ENCODE data around the gene PDIA4.
"Not testable (repeated sequence)": the region's sequence is repeated elsewhere in the genome, so short reads cannot be mapped to it uniquely, and the experiment has no call there.

Gene PDIA4

GRCh38 chr7:149028346-149029109, at the start of gene PDIA4:
Gene PDIA4 (minus strand): TSS chr7:149028505. CDS start chr7:149028408, 97 bp downstream.
- DNase-seq (ENCODE audit: low read depth in 2 of 2), result peak; percentile 99

DNA sequence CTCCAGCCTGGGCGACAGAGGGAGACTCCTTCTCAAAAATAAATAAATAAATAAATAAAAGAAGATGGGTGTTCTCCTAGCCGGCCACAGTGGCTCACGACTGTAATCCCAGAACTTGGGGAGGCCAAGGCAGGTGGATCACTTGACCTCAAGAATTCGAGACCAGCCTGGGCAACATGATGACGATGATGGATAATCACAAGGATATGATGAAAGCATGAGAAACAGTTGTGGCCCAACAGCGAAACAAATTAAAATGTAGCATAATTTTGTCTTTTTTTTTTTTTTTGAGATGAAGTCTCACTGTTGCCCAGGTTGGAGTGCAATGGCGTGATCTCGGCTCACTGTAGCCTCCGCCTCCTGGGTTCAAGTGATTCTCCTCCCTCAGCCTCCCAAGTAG, 49.3 kb upstream of the PDIA4 start:
- DNase-seq (ENCODE audit: low read depth in 2 of 2), result no peak

DNA sequence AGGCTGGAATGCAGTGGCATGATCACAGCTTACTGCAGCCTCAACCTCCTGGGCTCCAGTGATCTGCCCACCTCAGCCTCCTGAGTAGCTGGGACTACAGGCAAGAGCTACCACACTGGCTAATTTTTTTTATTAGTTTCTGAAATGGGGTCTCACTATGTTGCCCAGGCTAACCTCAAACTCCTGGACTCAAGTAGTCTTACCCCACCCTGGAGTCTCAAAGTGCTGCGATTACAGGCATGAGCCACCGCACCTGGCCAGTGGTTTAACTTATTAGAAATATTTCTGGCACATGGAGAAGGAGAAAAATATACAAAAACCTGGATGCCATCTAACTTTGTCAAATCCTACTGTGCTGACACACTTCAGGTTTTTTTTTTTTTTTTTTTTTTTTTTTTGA, 47.0 kb upstream of the PDIA4 start:
- no peak for DNase-seq (ENCODE audit: low read depth in 2 of 2)

GRCh38 chr7:149074116-149074885, 46.0 kb upstream of the PDIA4 start:
- DNase-seq (ENCODE audit: low read depth in 2 of 2), result no peak

DNA sequence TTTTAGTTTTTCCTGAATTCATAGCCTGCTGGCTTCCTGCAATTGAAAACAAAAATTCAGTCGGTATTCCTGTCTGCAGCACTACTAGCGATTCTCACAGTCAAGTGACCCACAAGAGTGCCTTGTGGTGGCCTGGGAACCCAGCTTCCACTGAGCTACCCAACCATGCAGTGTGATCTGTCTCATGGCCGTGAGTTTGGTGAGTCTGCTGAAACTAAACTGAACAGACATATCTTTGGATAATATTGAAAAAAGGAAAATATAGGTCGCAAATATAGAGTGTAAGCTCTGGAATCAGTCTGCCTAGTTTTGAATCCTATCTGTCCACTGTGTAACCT, 44.1 kb upstream of the PDIA4 start:
- no peak for DNase-seq (ENCODE audit: low read depth in 2 of 2)

GRCh38 chr7:149071641-149072437, 43.5 kb upstream of the PDIA4 start:
- DNase-seq (ENCODE audit: low read depth in 2 of 2), result no peak

DNA sequence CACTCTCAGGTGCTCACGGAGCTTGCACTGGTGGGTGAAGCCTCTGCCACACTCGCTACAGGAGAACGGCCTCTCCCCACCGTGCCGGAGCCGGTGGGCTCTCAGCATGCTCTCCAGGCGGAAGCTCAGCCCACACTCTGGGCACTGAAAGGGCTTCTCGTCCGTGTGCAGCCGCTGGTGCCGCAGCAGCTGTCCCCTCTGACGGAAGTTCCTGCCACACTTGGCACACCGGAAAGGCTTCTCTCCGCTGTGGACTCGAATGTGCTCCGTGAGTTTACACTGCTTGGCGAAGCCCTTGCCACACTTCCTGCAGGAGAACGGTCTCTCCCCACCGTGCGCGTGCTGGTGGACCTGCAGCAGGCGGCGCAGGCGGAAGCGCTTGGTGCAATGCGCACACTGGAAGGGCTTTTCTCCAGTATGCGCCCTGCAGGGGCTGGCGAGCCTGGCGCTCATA, 42.9 kb upstream of the PDIA4 start:
- DNase-seq (ENCODE audit: low read depth in 2 of 2), result no peak

DNA sequence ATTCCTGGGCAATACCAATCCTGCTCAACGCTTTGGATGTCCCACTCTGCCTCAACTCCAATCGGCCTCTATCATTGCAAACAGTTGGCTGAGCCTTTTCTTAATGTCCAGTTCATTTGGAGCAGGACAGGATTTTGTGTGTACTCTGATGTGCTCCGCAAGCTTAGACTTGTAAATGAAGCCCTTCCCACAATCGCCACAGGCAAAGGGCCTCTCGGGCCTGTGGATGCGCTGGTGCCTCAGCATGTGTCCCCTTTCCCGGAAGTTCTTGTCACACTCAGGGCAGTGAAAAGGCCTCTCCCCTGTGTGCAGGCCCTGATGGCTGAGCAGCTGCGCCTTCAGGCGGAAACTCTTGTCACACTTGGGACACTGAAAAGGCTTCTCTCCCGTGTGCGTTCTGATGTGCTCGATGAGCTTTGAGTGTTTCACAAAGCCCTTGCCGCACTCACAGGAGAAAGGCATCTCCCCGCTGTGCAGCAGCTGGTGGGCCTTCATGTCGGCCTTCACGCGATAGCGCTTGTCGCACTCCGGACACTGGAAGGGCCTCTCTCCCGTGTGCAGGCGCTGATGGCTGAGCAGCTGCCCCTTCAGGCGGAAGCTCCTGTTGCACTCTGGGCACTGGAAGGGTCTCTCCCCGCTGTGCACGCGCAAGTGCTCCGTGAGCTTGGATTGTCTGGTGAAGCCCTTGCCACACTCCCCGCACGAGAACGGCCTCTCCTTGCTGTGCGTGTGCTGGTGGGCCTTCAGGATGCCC, 42.2 kb upstream of the PDIA4 start:
- DNase-seq (ENCODE audit: low read depth in 2 of 2), result no peak

- DNase-seq (ENCODE audit: low read depth in 2 of 2), result no peak
These were observed 39.6 kb upstream of the PDIA4 start for GRCh38 chr7:149067869-149068268.

DNA sequence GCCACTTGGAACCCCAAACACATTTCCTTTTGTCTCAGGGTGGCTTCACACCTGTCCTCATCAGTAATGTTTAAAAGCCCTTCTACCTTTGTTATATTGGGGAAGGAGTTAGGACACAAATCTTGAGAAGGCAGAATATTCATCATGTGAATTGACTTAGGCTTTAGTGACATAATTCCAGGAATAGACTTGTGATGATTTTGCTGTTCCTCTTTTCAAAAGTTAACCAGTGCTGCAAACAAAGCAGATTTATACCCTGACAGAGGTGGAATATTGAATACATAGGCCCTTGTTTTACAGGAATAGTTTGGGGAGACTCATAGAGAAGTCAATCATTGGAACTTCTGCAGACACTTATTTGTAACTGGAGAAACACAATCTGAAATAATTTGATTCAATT, 35.2 kb upstream of the PDIA4 start:
- no peak for DNase-seq (ENCODE audit: low read depth in 2 of 2)

GRCh38 chr7:149062217-149062899, 34.1 kb upstream of the PDIA4 start:
- not testable (repeated sequence) for DNase-seq (ENCODE audit: low read depth in 2 of 2)

GRCh38 chr7:149060156-149060555, 31.9 kb upstream of the PDIA4 start:
- no peak for DNase-seq (ENCODE audit: low read depth in 2 of 2)

GRCh38 chr7:149053885-149054284, 25.6 kb upstream of the PDIA4 start:
- DNase-seq (ENCODE audit: low read depth in 2 of 2), result no peak

DNA sequence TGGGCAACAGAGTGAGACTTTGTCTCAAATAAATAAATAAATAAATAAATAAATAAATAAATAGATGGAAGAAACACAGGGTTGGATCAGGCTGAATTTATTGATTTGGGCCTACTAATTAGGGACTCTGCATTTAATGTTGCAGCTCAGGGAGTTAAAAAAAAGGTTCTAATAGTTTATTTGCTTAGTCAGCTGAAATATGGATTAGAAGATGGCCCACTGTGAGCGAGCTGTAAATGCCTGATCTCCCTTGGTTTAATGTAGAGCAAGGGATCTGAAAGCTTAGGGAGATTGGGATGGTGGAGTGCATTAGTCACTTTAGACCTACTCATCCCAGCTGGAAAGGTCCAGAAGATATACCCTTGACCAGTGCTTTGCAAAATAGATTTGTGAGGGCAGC, 25.1 kb upstream of the PDIA4 start:
- DNase-seq (ENCODE audit: low read depth in 2 of 2), result no peak

DNA sequence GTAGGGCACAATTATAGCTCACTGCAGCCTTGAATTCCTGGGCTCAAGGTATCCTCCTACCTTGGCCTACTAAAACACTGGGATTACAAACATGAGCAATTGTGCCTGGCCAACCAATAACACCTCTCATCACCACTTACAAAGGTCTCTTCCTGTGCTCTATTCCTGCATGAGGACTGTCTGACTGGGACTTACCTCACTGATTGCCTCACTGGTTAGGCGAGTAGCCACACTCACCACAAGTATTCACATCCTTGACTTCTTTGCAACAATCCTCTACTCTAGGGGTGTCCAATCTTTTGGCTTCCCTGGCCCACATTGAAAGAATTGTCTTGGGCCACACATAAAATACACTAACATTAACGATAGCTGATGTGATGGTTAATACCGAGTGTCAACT, 22.6 kb upstream of the PDIA4 start:
- no peak for DNase-seq (ENCODE audit: low read depth in 2 of 2)

- no peak for DNase-seq (ENCODE audit: low read depth in 2 of 2)
These were observed 20.5 kb upstream of the PDIA4 start for GRCh38 chr7:149048805-149049204.

DNA sequence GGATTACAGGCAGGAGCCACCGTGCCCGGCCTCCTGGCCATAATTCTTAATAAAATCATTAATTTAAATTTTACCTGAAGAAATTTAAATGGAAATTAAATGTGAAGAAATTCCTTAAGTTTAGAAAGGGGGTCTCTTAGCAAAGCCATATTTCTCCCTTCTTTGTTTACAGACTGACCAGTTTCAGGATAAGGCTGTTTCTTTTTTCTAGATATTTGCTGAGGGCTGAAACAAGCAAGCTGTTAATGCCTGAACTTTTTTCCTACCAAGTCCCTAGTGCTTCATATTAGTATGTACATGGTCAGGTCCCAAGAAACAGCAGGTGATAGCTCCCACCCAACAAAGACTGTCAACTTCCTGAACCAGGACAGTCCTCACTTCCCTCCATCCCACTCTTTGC, 18.1 kb upstream of the PDIA4 start:
- no peak for DNase-seq (ENCODE audit: low read depth in 2 of 2)

DNA sequence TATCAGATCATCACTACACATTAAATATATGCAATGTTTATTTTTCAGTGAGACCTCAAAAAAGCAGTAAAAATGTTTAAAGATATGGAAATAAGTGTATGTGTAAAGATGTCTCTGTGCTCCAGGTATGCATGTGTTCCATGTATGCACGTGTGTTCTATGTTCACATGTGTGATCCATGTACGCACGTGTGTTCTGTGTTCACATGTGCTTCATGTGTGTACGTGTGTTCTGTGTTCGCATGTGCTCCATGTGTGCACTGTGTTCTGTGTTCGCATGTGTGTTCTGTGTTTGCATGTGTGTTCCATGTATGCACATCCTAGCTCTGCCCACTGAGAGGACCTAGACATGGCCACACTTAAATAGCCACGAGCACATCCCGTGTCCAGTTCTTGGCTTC, 15.6 kb upstream of the PDIA4 start:
- no peak for DNase-seq (ENCODE audit: low read depth in 2 of 2)

GRCh38 chr7:149041350-149041749, 13.0 kb upstream of the PDIA4 start:
- no peak for DNase-seq (ENCODE audit: low read depth in 2 of 2)

DNA sequence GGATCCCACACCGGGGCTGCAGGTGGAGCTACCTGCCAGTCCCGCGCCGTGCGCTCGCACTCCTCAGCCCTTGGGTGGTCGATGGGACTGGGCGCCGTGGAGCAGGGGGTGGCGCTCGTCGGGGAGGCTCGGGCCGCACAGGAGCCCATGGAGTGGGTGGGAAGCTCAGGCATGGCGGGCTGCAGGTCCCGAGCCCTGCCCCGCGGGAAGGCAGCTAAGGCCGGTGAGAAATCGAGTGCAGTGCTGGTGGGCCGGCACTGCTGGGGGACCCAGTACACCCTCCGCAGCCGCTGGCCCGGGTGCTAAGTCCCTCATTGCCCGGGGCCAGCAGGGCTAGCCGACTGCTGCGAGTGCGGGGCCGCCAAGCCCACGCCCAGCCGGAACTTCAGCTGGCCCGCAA, 10.3 kb upstream of the PDIA4 start:
- not testable (repeated sequence) for DNase-seq (ENCODE audit: low read depth in 2 of 2)

- DNase-seq (ENCODE audit: low read depth in 2 of 2), result no peak
These were observed 8.4 kb upstream of the PDIA4 start for GRCh38 chr7:149036676-149037075.

All from fibroblast of skin of left quadriceps (primary cell).